GM23248 (cell line): ENCODE data around the gene RARB. TPM values are rescaled to one million over a fixed set of nuclear protein-coding genes. Genes with fewer than 3 reads are reported as not detected.
A peak's percentile ranks its signal among the peaks of the same experiment; 100 is the strongest.

Experiments used
- DNase-seq: peaks from one replicate; pipeline ENCODE4 v3.0.0-alpha.2; 2015
- H2AFZ ChIP-seq: fragments of 200-600 bp; sonication (generic); 2 replicates; pipeline ENCODE4 v1.6.1; 2016; ENCODE audit warnings: antibody characterized with exemption
- H3F3A ChIP-seq: fragments of 200-600 bp; sonication (generic); 2 replicates; pipeline ENCODE4 v1.6.1; 2016; ENCODE audit warnings: mild to moderate bottlenecking, antibody characterized with exemption, mixed run types; ENCODE audit not compliant: insufficient read depth
- H3K27ac ChIP-seq: fragments of 200-600 bp; sonication (generic); 2 replicates; pipeline ENCODE4 v1.5.1; 2016; ENCODE audit warnings: mild to moderate bottlenecking
- H3K27me3 ChIP-seq: fragments of 200-600 bp; sonication (generic); replicated peaks from 2 replicates; pipeline ENCODE4 v1.6.1; 2016; ENCODE audit warnings: mild to moderate bottlenecking; ENCODE audit not compliant: insufficient read depth
- H3K36me3 ChIP-seq: fragments of 200-600 bp; sonication (generic); 2 replicates; pipeline ENCODE4 v1.6.1; 2016; ENCODE audit warnings: low read depth, mild to moderate bottlenecking
- H3K4me1 ChIP-seq: fragments of 200-600 bp; sonication (generic); 2 replicates; pipeline ENCODE4 v1.6.1; 2016; ENCODE audit warnings: mild to moderate bottlenecking; ENCODE audit not compliant: insufficient read depth
- H3K4me2 ChIP-seq: fragments of 200-600 bp; sonication (generic); one replicate; pipeline ENCODE4 v1.6.1; 2016; ENCODE audit warnings: mild to moderate bottlenecking; ENCODE audit not compliant: unreplicated experiment
- H3K4me3 ChIP-seq: fragments of 200-600 bp; sonication (generic); 2 replicates; pipeline ENCODE4 v1.5.1; 2016; ENCODE audit warnings: mild to moderate bottlenecking
- H3K79me2 ChIP-seq: fragments of 200-600 bp; sonication (generic); 2 replicates; pipeline ENCODE4 v1.6.1; 2016; ENCODE audit warnings: mild to moderate bottlenecking; ENCODE audit not compliant: insufficient read depth
- H3K9ac ChIP-seq: fragments of 200-600 bp; sonication (generic); 2 replicates; pipeline ENCODE4 v1.6.1; 2016; ENCODE audit warnings: mild to moderate bottlenecking
- H3K9me2 ChIP-seq: fragments of 200-600 bp; sonication (generic); 2 replicates; pipeline ENCODE4 v1.6.1; 2016; ENCODE audit warnings: mixed run types, mild to moderate bottlenecking, moderate library complexity; ENCODE audit not compliant: insufficient read depth
- H3K9me3 ChIP-seq: fragments of 200-600 bp; sonication (generic); one replicate; pipeline ENCODE4 v1.6.1; 2017; ENCODE audit warnings: low read depth
- H4K20me1 ChIP-seq: fragments of 200-600 bp; sonication (generic); 2 replicates; pipeline ENCODE4 v1.6.0; 2016; ENCODE audit not compliant: insufficient read depth
- EZH2 ChIP-seq: fragments of 200-600 bp; sonication (generic); IDR thresholded peaks from 2 replicates; pipeline ENCODE4 v1.6.1; 2018; ENCODE audit warnings: antibody characterized with exemption, mild to moderate bottlenecking; ENCODE audit not compliant: insufficient read depth, poor library complexity, severe bottlenecking
- EZH2phosphoT487 ChIP-seq: fragments of 200-600 bp; sonication (generic); IDR thresholded peaks from 2 replicates; pipeline ENCODE4 v1.6.1; 2018; ENCODE audit warnings: antibody characterized with exemption, moderate library complexity, mild to moderate bottlenecking, low read depth; ENCODE audit not compliant: insufficient read depth
- WGBS, 2 experiments: methylation state at CpG; one replicate each; pipeline ENCODE4 v1.1.6; 2015 to 2017; ENCODE audit warnings: low lambda C conversion rate in 2 of 2, low coverage in 1 of 2; ENCODE audit errors: missing lambda C conversion rate in 2 of 2; 5-methylcytosine and 5-hydroxymethylcytosine counted together
- in situ Hi-C: fragments of 300-500 bp; cut with MboI; formaldehyde crosslinking; loops from 2 replicates; pipeline ENCODE4 v1.15.0; 2020
- polyA plus RNA-seq: library from polyadenylated mRNA; unstranded; fragments of >200 nt; fragmentation: Nextera tagmentation; extraction: Ambion mirVana; gene quantifications from 2 replicates; pipeline ENCODE4 v1.2.1, GENCODE V29; 2016
- total RNA-seq: library from RNA; depleted of rRNA; stranded (reverse); fragments of >200 nt; shearing (Covaris generic); gene quantifications from 2 replicates; pipeline ENCODE4 v1.2.3, GENCODE V29; 2014

The RARB gene
- total and polyA plus RNA-seq, 2 experiments from 2014 or later = 0.11 TPM; not detected in 1

- H3F3A ChIP-seq = peaks cover 4% of the 10 kb centered on the region; the same call in 1 of the 2 replicates
- no peaks in the 10 kb centered on the region for H3K9me3 ChIP-seq
- H3K27me3 ChIP-seq = no peaks in the 10 kb centered on the region
- peaks cover 10% of the 10 kb centered on the region for H3K4me1 ChIP-seq
- no peak for TF ChIP-seq EZH2phosphoT487
- TF ChIP-seq EZH2 = no peak
- H3K79me2 ChIP-seq = no peaks in the 10 kb centered on the region
- H2AFZ ChIP-seq = no peak overlapping the region
- no peak overlapping the region for H3K4me3 ChIP-seq
- no peak for DNase-seq
- H3K27ac ChIP-seq = no peak overlapping the region
- H3K4me2 ChIP-seq = no peak overlapping the region
- no peaks in the 10 kb centered on the region for H3K36me3 ChIP-seq
- no peaks in the 10 kb centered on the region for H4K20me1 ChIP-seq
- no peaks in the 10 kb centered on the region for H3K9me2 ChIP-seq
- 83 to 86% methylated on average over 2 of the region's 2 CpGs for WGBS, 2 experiments
- H3K9ac ChIP-seq = no peak overlapping the region
- in situ Hi-C loops = loop anchor here (25.0 kb wide), 3 partner anchors 626 to 1126 kb away; no protein-coding TSS in a partner anchor
Observed at GRCh38 chr3:25587975-25588374, 159.9 kb downstream of the RARB start.

DNA sequence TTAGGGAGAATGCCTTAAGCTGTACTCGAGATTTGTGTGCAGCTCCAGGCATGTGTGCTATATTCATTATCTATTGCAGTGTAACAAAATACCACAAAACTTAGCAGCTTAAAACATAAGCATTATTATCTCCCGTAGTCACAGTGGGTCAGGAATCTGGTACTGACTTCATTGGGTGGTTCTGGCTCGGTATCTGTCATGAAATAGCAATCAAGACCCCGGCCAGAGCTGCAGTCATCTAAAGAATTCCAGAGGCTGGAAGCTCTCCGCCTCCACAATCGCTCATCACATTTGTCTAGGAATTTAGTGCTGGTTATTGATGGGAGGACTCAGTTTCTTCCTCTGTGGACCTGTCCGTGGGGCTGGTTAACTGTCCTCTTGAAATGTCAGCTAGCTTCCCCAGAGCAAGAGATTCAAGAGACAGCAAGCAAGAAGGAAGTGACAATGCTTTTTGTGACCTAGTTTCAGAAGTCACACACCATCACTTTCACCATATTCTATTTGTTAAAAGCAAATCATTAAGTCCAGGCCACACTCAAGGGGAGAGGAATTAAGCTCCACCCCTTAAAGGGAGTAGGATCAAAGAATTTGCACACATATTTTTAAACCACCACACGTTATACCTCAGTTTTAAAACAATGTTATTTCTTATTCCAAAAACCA is 160.5 kb downstream of the RARB start:
- H3K9me3 ChIP-seq = no peaks in the 10 kb centered on the region
- no peaks in the 10 kb centered on the region for H3K9me2 ChIP-seq
- H3K4me2 ChIP-seq = no peak overlapping the region
- in situ Hi-C loops = loop anchor here (25.0 kb wide), 3 partner anchors 626 to 1126 kb away; no protein-coding TSS in a partner anchor
- no peaks in the 10 kb centered on the region for H4K20me1 ChIP-seq
- peaks cover 15% of the 10 kb centered on the region for H3K4me1 ChIP-seq
- WGBS, 2 experiments = 65 to 67% methylated on average over 8 of the region's 8 CpGs
- no peaks in the 10 kb centered on the region for H3K36me3 ChIP-seq
- TF ChIP-seq EZH2 (no peak), EZH2phosphoT487 (no peak)
- H3K27ac ChIP-seq = no peak overlapping the region
- no peak overlapping the region for H3K4me3 ChIP-seq
- no peak overlapping the region for H3K9ac ChIP-seq
- DNase-seq = no peak
- H3K79me2 ChIP-seq = no peaks in the 10 kb centered on the region
- no peaks in the 10 kb centered on the region for H3K27me3 ChIP-seq
- no peak overlapping the region for H2AFZ ChIP-seq
- H3F3A ChIP-seq = peaks cover 7% of the 10 kb centered on the region; the same call in 1 of the 2 replicates

GRCh38 chr3:25589104-25589782 is 161.2 kb downstream of the RARB start:
- no peak for TF ChIP-seq EZH2
- TF ChIP-seq EZH2phosphoT487 = no peak
- DNase-seq = peak; percentile 28
- in situ Hi-C loops = loop anchor here (25.0 kb wide), 3 partner anchors 627 to 1127 kb away; no protein-coding TSS in a partner anchor
- peaks cover 18% of the 10 kb centered on the region for H3K4me1 ChIP-seq
- H3K4me3 ChIP-seq = no peak overlapping the region
- no peaks in the 10 kb centered on the region for H3K9me2 ChIP-seq
- no peak overlapping the region for H3K4me2 ChIP-seq
- no peaks in the 10 kb centered on the region for H3K79me2 ChIP-seq
- no peak overlapping the region for H3K27ac ChIP-seq
- H3K9ac ChIP-seq = no peak overlapping the region
- peaks cover 7% of the 10 kb centered on the region; the same call in 1 of the 2 replicates for H3F3A ChIP-seq
- no peaks in the 10 kb centered on the region for H3K27me3 ChIP-seq
- H3K9me3 ChIP-seq = no peaks in the 10 kb centered on the region
- WGBS, 2 experiments = 95 to 97% methylated on average over 4 of the region's 4 CpGs
- H2AFZ ChIP-seq = no peak overlapping the region
- no peaks in the 10 kb centered on the region for H4K20me1 ChIP-seq
- no peaks in the 10 kb centered on the region for H3K36me3 ChIP-seq

DNA sequence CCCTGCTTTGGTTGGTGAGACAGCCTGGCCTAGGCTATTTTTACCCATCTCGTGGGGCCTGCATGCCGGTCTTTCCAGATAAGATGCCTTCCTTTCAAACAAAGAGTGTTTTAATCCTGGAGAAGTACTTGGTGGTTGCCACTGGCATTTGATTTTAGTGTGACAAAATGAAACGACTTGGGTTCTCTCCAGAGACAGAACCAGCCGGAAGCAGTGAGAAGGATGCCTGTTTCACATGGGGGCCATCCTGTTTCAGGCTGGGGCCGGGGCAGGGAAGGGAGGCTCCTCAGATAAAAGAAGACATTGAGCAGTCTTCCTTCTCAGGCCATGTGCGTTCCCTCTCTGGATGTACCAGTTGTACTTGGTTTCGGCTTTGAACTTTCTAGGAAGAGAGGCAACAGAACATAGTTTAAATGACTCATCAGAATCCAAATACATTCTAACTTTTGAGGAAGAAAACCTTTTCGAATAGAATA is 161.8 kb downstream of the RARB start:
- Histone ChIP-seq H3K9ac (no peak overlapping the region), H3K4me3 (no peak overlapping the region), H2AFZ (no peak overlapping the region), H3K4me2 (no peak overlapping the region), H3K27ac (no peak overlapping the region), H3F3A (peaks cover 13% of the 10 kb centered on the region), H3K79me2 (no peaks in the 10 kb centered on the region), H3K4me1 (peaks cover 18% of the 10 kb centered on the region), H3K27me3 (no peaks in the 10 kb centered on the region), H3K9me2 (no peaks in the 10 kb centered on the region), H4K20me1 (no peaks in the 10 kb centered on the region), H3K9me3 (no peaks in the 10 kb centered on the region), H3K36me3 (no peaks in the 10 kb centered on the region)
- no peak for DNase-seq
- in situ Hi-C loops = loop anchor here (25.0 kb wide), 3 partner anchors 628 to 1128 kb away; no protein-coding TSS in a partner anchor
- no peak for TF ChIP-seq EZH2phosphoT487
- TF ChIP-seq EZH2 = no peak
- 83 to 86% methylated on average over 8 of the region's 8 CpGs for WGBS, 2 experiments
